Calu3 (cell line): ENCODE data around the gene MRPL40. TPM values are rescaled to one million over a fixed set of nuclear protein-coding genes. Genes with fewer than 3 reads are reported as not detected.

Experiments used
- BruUV-seq: library from RNA; stranded (reverse); fragments of 400-500 nt; replicated peaks from 2 replicates; lab custom pipeline; 2021; lab: Mats Ljungman, UMichigan
- CTCF ChIA-PET: fragments of 300-600 bp; sonication (Branson Sonifier 250); formaldehyde crosslinking; loops from one replicate; lab custom pipeline; 2022; ENCODE audit warnings: antibody characterized with exemption; lab: Charles Lee
- DNase-seq: peaks from one replicate; pipeline ENCODE4 v3.0.0; 2022
- H3K27ac Mint-ChIP-seq: one replicate; pipeline ENCODE4 v1.8.0; 2022; ENCODE audit warnings: mixed read lengths; ENCODE audit not compliant: unreplicated experiment
- H3K27me3 Mint-ChIP-seq: one replicate; pipeline ENCODE4 v1.8.0; 2022; ENCODE audit warnings: mixed read lengths; ENCODE audit not compliant: unreplicated experiment
- H3K36me3 Mint-ChIP-seq: one replicate; pipeline ENCODE4 v1.8.0; 2022; ENCODE audit warnings: mild to moderate bottlenecking, moderate library complexity, mixed read lengths; ENCODE audit not compliant: insufficient read depth, unreplicated experiment
- H3K4me1 Mint-ChIP-seq: one replicate; pipeline ENCODE4 v1.8.0; 2022; ENCODE audit warnings: mild to moderate bottlenecking, low read depth, mixed read lengths; ENCODE audit not compliant: unreplicated experiment
- H3K4me3 Mint-ChIP-seq: one replicate; pipeline ENCODE4 v1.8.0; 2022; ENCODE audit warnings: mild to moderate bottlenecking, low read depth, moderate library complexity, mixed read lengths; ENCODE audit not compliant: unreplicated experiment
- H3K9me3 Mint-ChIP-seq: one replicate; pipeline ENCODE4 v1.8.0; 2022; ENCODE audit warnings: low read depth, mixed read lengths; ENCODE audit not compliant: unreplicated experiment
- CTCF ChIP-seq: fragments of 200-600 bp; IDR thresholded peaks from one replicate; pipeline ENCODE4 v1.8.0; 2022; ENCODE audit warnings: antibody characterized with exemption; ENCODE audit not compliant: unreplicated experiment
- intact Hi-C: fragments of 100-400 bp; cut with micrococcal nuclease; formaldehyde crosslinking; loops from one replicate; pipeline ENCODE4 v1.10.0; 2022; ENCODE audit not compliant: unreplicated experiment
- total RNA-seq: library from RNA; stranded (reverse); gene quantifications from 2 replicates; pipeline ENCODE4 v1.2.3, GENCODE V29; 2022

MRPL40 gene
- total RNA-seq, 1 experiment from 2014 or later, result 38.6 TPM

GRCh38 chr22:19419464-19420178 lies 12.7 kb upstream of the MRPL40 start:
- Mint-ChIP-seq H3K36me3 (no peaks in the 10 kb centered on the region), H3K27ac (no peak overlapping the region), H3K4me1 (peaks cover 22% of the 10 kb centered on the region), H3K9me3 (no peaks in the 10 kb centered on the region), H3K4me3 (no peak overlapping the region), H3K27me3 (no peaks in the 10 kb centered on the region)
- CTCF ChIA-PET, result no interaction called here
- no peak for TF ChIP-seq CTCF
- no TSS peak for BruUV-seq
- no peak for DNase-seq
- intact Hi-C loops, result no loop called here

DNA sequence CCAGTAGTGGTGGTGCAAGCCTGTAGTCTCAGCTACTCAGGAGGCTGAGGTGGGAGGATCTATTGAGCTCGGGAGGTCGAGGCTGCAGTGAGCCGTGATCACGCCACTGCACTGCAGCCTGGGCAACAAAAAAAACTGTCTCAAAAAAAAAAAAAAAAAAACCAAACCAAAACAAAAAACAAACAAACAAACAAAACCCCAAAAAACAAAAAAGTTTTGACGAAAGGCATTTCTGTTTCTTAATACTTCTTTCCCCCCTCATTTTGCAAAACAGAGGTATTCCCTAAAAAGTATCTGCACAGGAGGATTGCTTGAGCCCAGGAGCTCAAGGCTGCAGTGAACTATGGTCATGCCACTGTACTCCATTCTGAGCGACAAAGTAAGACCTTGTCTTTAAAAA lies 12.0 kb upstream of the MRPL40 start:
- TF ChIP-seq CTCF, result no peak
- no peak for DNase-seq
- CTCF ChIA-PET, result interaction anchor here (0.6 kb wide), 1 partner anchor 49 kb away, joined by 6 read pairs; no protein-coding TSS in a partner anchor
- H3K4me1 Mint-ChIP-seq, result peaks cover 22% of the 10 kb centered on the region
- no peak overlapping the region for H3K4me3 Mint-ChIP-seq
- H3K27me3 Mint-ChIP-seq, result no peaks in the 10 kb centered on the region
- no TSS peak for BruUV-seq
- no peaks in the 10 kb centered on the region for H3K9me3 Mint-ChIP-seq
- no peaks in the 10 kb centered on the region for H3K36me3 Mint-ChIP-seq
- intact Hi-C loops, result no loop called here
- H3K27ac Mint-ChIP-seq, result no peak overlapping the region

- H3K27me3 Mint-ChIP-seq, result no peaks in the 10 kb centered on the region
- no peak overlapping the region for H3K4me3 Mint-ChIP-seq
- DNase-seq, result no peak
- TF ChIP-seq CTCF, result no peak
- peaks cover 39% of the 10 kb centered on the region for H3K4me1 Mint-ChIP-seq
- H3K9me3 Mint-ChIP-seq, result no peaks in the 10 kb centered on the region
- intact Hi-C loops, result no loop called here
- H3K36me3 Mint-ChIP-seq, result peaks cover 12% of the 10 kb centered on the region
- H3K27ac Mint-ChIP-seq, result no peak overlapping the region
- BruUV-seq, result no TSS peak
- CTCF ChIA-PET, result no interaction called here
Observed at GRCh38 chr22:19422440-19423301, 9.7 kb upstream of the MRPL40 start.

DNA sequence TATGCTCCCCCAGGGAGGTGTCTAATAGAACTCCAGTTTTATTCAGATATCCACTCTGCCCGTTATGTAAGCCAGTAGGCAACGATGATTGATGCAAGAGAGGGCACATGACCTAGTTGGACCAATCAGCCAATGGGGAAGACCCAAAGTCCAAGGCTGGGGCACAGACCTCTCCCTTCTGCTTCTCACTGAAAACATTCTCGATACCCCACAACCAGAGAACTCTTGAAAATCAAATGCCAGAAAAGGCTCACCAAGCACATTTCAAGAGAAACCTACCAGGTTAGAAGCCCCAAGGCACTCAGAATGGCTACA lies 8.2 kb upstream of the MRPL40 start:
- Mint-ChIP-seq H3K9me3 (no peaks in the 10 kb centered on the region), H3K27ac (no peak overlapping the region), H3K36me3 (peaks cover 12% of the 10 kb centered on the region), H3K4me3 (no peak overlapping the region), H3K4me1 (peaks cover 39% of the 10 kb centered on the region), H3K27me3 (no peaks in the 10 kb centered on the region)
- DNase-seq, result no peak
- no TSS peak for BruUV-seq
- intact Hi-C loops, result no loop called here
- TF ChIP-seq CTCF, result no peak
- CTCF ChIA-PET, result no interaction called here
